T-helper 1 cell treated with Interleukin-12 subunit alpha and Interleukin-12 subunit beta and Interleukin-4 antibody, amounts not matched to agents 30 μg/mL and 1 μg/mL, for 36 hours (primary cell): ENCODE measurements around the gene PSD.

ENCODE experiments used
- H3K27ac Mint-ChIP-seq: one replicate; pipeline ENCODE4 v1.8.0; 2021; ENCODE audit warnings: mild to moderate bottlenecking, mixed read lengths
- H3K27me3 Mint-ChIP-seq: one replicate; pipeline ENCODE4 v1.8.0; 2021; ENCODE audit warnings: low read depth, mixed read lengths
- H3K36me3 Mint-ChIP-seq: one replicate; pipeline ENCODE4 v1.8.0; 2021; ENCODE audit warnings: low read depth, mixed read lengths
- H3K4me1 Mint-ChIP-seq: one replicate; pipeline ENCODE4 v1.8.0; 2021; ENCODE audit warnings: low read depth, mixed read lengths
- H3K4me3 Mint-ChIP-seq: one replicate; pipeline ENCODE4 v1.8.0; 2021; ENCODE audit warnings: mild to moderate bottlenecking, moderate library complexity, mixed read lengths
- H3K9me3 Mint-ChIP-seq: one replicate; pipeline ENCODE4 v1.8.0; 2021; ENCODE audit warnings: mixed read lengths

Gene PSD

GRCh38 chr10:102452672-102453340, 34.2 kb upstream of the PSD start:
- H3K27ac Mint-ChIP-seq = peak overlapping the region; percentile 80

GRCh38 chr10:102451105-102451969, 32.8 kb upstream of the PSD start, which contains the start of gene C10orf95:
Gene C10orf95 (minus strand): TSS chr10:102451543. CDS start chr10:102451093, 450 bp downstream.
- Mint-ChIP-seq H3K9me3 (no peaks in the 10 kb centered on the region), H3K27ac (peak within 1 kb of the TSS; percentile 80)

More at GRCh38 chr10:102452672-102453340, 34.2 kb upstream of the PSD start:
- H3K4me1 Mint-ChIP-seq = peaks cover 25% of the 10 kb centered on the region
- peaks cover 8% of the 10 kb centered on the region for H3K36me3 Mint-ChIP-seq
- peak overlapping the region; percentile 81 for H3K4me3 Mint-ChIP-seq
- H3K9me3 Mint-ChIP-seq = no peaks in the 10 kb centered on the region
- no peaks in the 10 kb centered on the region for H3K27me3 Mint-ChIP-seq

GRCh38 chr10:102450374-102451104, 32.0 kb upstream of the PSD start:
- peak overlapping the region; percentile 87 for H3K27ac Mint-ChIP-seq
- H3K9me3 Mint-ChIP-seq = no peaks in the 10 kb centered on the region
- H3K27me3 Mint-ChIP-seq = no peaks in the 10 kb centered on the region
- H3K36me3 Mint-ChIP-seq = peaks cover 8% of the 10 kb centered on the region
- H3K4me1 Mint-ChIP-seq = peaks cover 25% of the 10 kb centered on the region
- peak overlapping the region; percentile 91 for H3K4me3 Mint-ChIP-seq

More at GRCh38 chr10:102451105-102451969, 32.8 kb upstream of the PSD start, which contains the start of gene C10orf95:
- peaks cover 25% of the 10 kb centered on the region for H3K4me1 Mint-ChIP-seq
- peak within 1 kb of the TSS; percentile 81 for H3K4me3 Mint-ChIP-seq
- no peaks in the 10 kb centered on the region for H3K27me3 Mint-ChIP-seq
- H3K36me3 Mint-ChIP-seq = peaks cover 8% of the 10 kb centered on the region

- Mint-ChIP-seq H3K4me1 (peaks cover 23% of the 10 kb centered on the region), H3K9me3 (no peaks in the 10 kb centered on the region), H3K36me3 (peaks cover 4% of the 10 kb centered on the region), H3K4me3 (peak overlapping the region; percentile 91), H3K27me3 (no peaks in the 10 kb centered on the region), H3K27ac (peak overlapping the region; percentile 87)
Observed at GRCh38 chr10:102450124-102450373, 31.5 kb upstream of the PSD start.

- Mint-ChIP-seq H3K4me3 (peak overlapping the region; percentile 91), H3K4me1 (peaks cover 23% of the 10 kb centered on the region), H3K27ac (peak overlapping the region; percentile 87), H3K27me3 (no peaks in the 10 kb centered on the region), H3K36me3 (peaks cover 7% of the 10 kb centered on the region), H3K9me3 (no peaks in the 10 kb centered on the region)
Observed at GRCh38 chr10:102449321-102450123, 30.9 kb upstream of the PSD start.

- Mint-ChIP-seq H3K4me3 (no peak overlapping the region), H3K4me1 (peaks cover 9% of the 10 kb centered on the region), H3K9me3 (no peaks in the 10 kb centered on the region), H3K27me3 (no peaks in the 10 kb centered on the region), H3K27ac (no peak overlapping the region), H3K36me3 (peaks cover 3% of the 10 kb centered on the region)
Observed at GRCh38 chr10:102444851-102445250, 26.3 kb upstream of the PSD start.

GRCh38 chr10:102438374-102438773, 19.8 kb upstream of the PSD start:
- Mint-ChIP-seq H3K27me3 (no peaks in the 10 kb centered on the region), H3K4me1 (peaks cover 48% of the 10 kb centered on the region), H3K4me3 (peak overlapping the region; percentile 75), H3K27ac (no peak overlapping the region), H3K36me3 (peaks cover 18% of the 10 kb centered on the region), H3K9me3 (no peaks in the 10 kb centered on the region)

GRCh38 chr10:102437515-102437914, 18.9 kb upstream of the PSD start:
- no peak overlapping the region for H3K27ac Mint-ChIP-seq
- H3K36me3 Mint-ChIP-seq = peaks cover 18% of the 10 kb centered on the region
- peaks cover 55% of the 10 kb centered on the region for H3K4me1 Mint-ChIP-seq
- H3K9me3 Mint-ChIP-seq = no peaks in the 10 kb centered on the region
- peak overlapping the region; percentile 96 for H3K4me3 Mint-ChIP-seq
- no peaks in the 10 kb centered on the region for H3K27me3 Mint-ChIP-seq

GRCh38 chr10:102436312-102436711, 17.7 kb upstream of the PSD start:
- no peaks in the 10 kb centered on the region for H3K9me3 Mint-ChIP-seq
- peaks cover 20% of the 10 kb centered on the region for H3K36me3 Mint-ChIP-seq
- peak overlapping the region; percentile 96 for H3K4me3 Mint-ChIP-seq
- H3K4me1 Mint-ChIP-seq = peaks cover 61% of the 10 kb centered on the region
- H3K27me3 Mint-ChIP-seq = no peaks in the 10 kb centered on the region
- peak overlapping the region; percentile 77 for H3K27ac Mint-ChIP-seq

- Mint-ChIP-seq H3K9me3 (no peaks in the 10 kb centered on the region), H3K4me1 (peaks cover 58% of the 10 kb centered on the region)
Observed at GRCh38 chr10:102435529-102436233, 17.1 kb upstream of the PSD start.

GRCh38 chr10:102435133-102435497, 16.5 kb upstream of the PSD start:
- Mint-ChIP-seq H3K9me3 (no peaks in the 10 kb centered on the region), H3K4me1 (peaks cover 57% of the 10 kb centered on the region)

More at GRCh38 chr10:102435529-102436233, 17.1 kb upstream of the PSD start:
- Mint-ChIP-seq H3K27me3 (no peaks in the 10 kb centered on the region), H3K27ac (peak overlapping the region; percentile 83), H3K36me3 (peaks cover 20% of the 10 kb centered on the region), H3K4me3 (peak overlapping the region; percentile 96)

GRCh38 chr10:102434394-102435132, 16.0 kb upstream of the PSD start:
- peaks cover 57% of the 10 kb centered on the region for H3K4me1 Mint-ChIP-seq
- H3K4me3 Mint-ChIP-seq = peak overlapping the region; percentile 96
- H3K9me3 Mint-ChIP-seq = no peaks in the 10 kb centered on the region
- H3K36me3 Mint-ChIP-seq = peaks cover 20% of the 10 kb centered on the region
- no peaks in the 10 kb centered on the region for H3K27me3 Mint-ChIP-seq
- peak overlapping the region; percentile 83 for H3K27ac Mint-ChIP-seq

More at GRCh38 chr10:102435133-102435497, 16.5 kb upstream of the PSD start:
- Mint-ChIP-seq H3K27ac (peak overlapping the region; percentile 83), H3K4me3 (peak overlapping the region; percentile 96), H3K36me3 (peaks cover 20% of the 10 kb centered on the region), H3K27me3 (no peaks in the 10 kb centered on the region)

GRCh38 chr10:102433619-102434046, 15.0 kb upstream of the PSD start:
- Mint-ChIP-seq H3K4me1 (peaks cover 57% of the 10 kb centered on the region), H3K36me3 (peaks cover 20% of the 10 kb centered on the region), H3K27ac (peak overlapping the region; percentile 95), H3K9me3 (no peaks in the 10 kb centered on the region), H3K4me3 (peak overlapping the region; percentile 94), H3K27me3 (no peaks in the 10 kb centered on the region)
